HCT116 (cell line): ENCODE data around the gene NXPE4. TPM values are rescaled to one million over a fixed set of nuclear protein-coding genes. Genes with fewer than 3 reads are reported as not detected.
"Not testable (repeated sequence)": the region's sequence is repeated elsewhere in the genome, so short reads cannot be mapped to it uniquely, and the experiment has no call there.

Experiments
- ATAC-seq: fragments of 200-7000 bp; cut with Tn5 transposase; 2 replicates; pipeline ENCODE4 v1.9.1; 2020; ENCODE audit warnings: mild to moderate bottlenecking, moderate library complexity
- BruUV-seq: library from RNA; stranded (reverse); fragments of 400-500 nt; replicated peaks from 2 replicates; lab custom pipeline; 2021; lab: Mats Ljungman, UMichigan
- CTCF ChIA-PET: fragments of 300-600 bp; sonication (Branson Sonifier 250); formaldehyde crosslinking; loops from one replicate; lab custom pipeline; 2021; ENCODE audit warnings: antibody characterized with exemption; lab: Charles Lee
- POLR2A ChIA-PET: fragments of 300-600, 350-600 bp; sonication (Branson Sonifier 250); formaldehyde crosslinking; loops from one replicate; lab custom pipeline; 2021; ENCODE audit warnings: antibody characterized with exemption; lab: Charles Lee
- RAD21 ChIA-PET, 2 experiments: fragments of 300-600 bp; sonication (Branson Sonifier 250); formaldehyde crosslinking; loops; one replicate each; lab custom pipeline; 2023; ENCODE audit warnings: low total read pairs in 2 of 2; ENCODE audit not compliant: uncharacterized antibody in 2 of 2, unreplicated experiment in 2 of 2, low non-redundant PET in 1 of 2; lab: Charles Lee
- DNase-seq: peaks from one replicate; pipeline ENCODE4 v3.0.0-alpha.2; 2010; ENCODE audit warnings: low read depth, low spot score
- H2AFZ ChIP-seq: fragments of 200-600 bp; shearing (Covaris generic), sonication (generic); 2 replicates; pipeline ENCODE4 v1.6.1; 2017; ENCODE audit warnings: low read depth, mixed run types, mixed read lengths, antibody characterized with exemption, low read length; ENCODE audit not compliant: poor library complexity, severe bottlenecking
- H3K27ac ChIP-seq: 2 replicates; pipeline ENCODE4 v1.5.1; 2012; ENCODE audit warnings: low read depth, low read length
- H3K27me3 ChIP-seq: fragments of 200-600 bp; sonication (generic); 2 replicates; pipeline ENCODE4 v1.6.1; 2016; ENCODE audit warnings: mixed run types, low read length, mixed read lengths; ENCODE audit not compliant: insufficient read depth
- H3K36me3 ChIP-seq, 2 experiments: fragments of 200-500 bp in 1 of 2; fragments of 200-600 bp in 1 of 2; sonication (Bioruptor generic) in 1 of 2; sonication (generic) in 1 of 2; 2 replicates each; pipeline versions ENCODE4 v1.5.1 to v1.6.1; 2014 to 2016; ENCODE audit warnings: low read length in 2 of 2, inconsistent platforms in 1 of 2, mixed read lengths in 1 of 2, mixed run types in 1 of 2; ENCODE audit not compliant: insufficient read depth in 2 of 2, control insufficient read depth in 1 of 2
- H3K4me1 ChIP-seq, 2 experiments: fragments of 200-600 bp in 1 of 2; sonication (generic) in 1 of 2; 2 replicates each; pipeline versions ENCODE4 v1.5.1 to v1.6.1; 2012 to 2017; ENCODE audit warnings: low read length in 2 of 2, inconsistent platforms in 1 of 2, mild to moderate bottlenecking in 1 of 2, mixed read lengths in 1 of 2, mixed run types in 1 of 2, moderate library complexity in 1 of 2; ENCODE audit not compliant: insufficient read depth in 2 of 2, control insufficient read depth in 1 of 2
- H3K4me2 ChIP-seq: fragments of 200-600 bp; sonication (generic); 2 replicates; pipeline ENCODE4 v1.6.1; 2017; ENCODE audit warnings: mixed run types, low read length, mixed read lengths
- H3K4me3 ChIP-seq, 2 experiments: fragments of 200-600 bp in 1 of 2; sonication (generic) in 1 of 2; replicated peaks in 1 of 2; 2 replicates each; pipeline ENCODE4 v1.5.1; 2011 to 2016; ENCODE audit warnings: low read length in 2 of 2, control low read depth in 1 of 2, low read depth in 1 of 2, mild to moderate bottlenecking in 1 of 2, mixed read lengths in 1 of 2, mixed run types in 1 of 2
- H3K79me2 ChIP-seq: fragments of 200-600 bp; sonication (generic); 2 replicates; pipeline ENCODE4 v1.6.1; 2017; ENCODE audit warnings: mild to moderate bottlenecking, mixed run types, low read length, moderate library complexity, mixed read lengths; ENCODE audit not compliant: insufficient read depth
- H3K9ac ChIP-seq: fragments of 200-600 bp; sonication (generic); 2 replicates; pipeline ENCODE4 v1.6.1; 2016; ENCODE audit warnings: low read length, mixed read lengths
- H3K9me2 ChIP-seq: fragments of 200-600 bp; sonication (generic), shearing (Covaris generic); 2 replicates; pipeline ENCODE4 v1.6.1; 2017; ENCODE audit warnings: mixed run types, mild to moderate bottlenecking, moderate library complexity; ENCODE audit not compliant: insufficient read depth
- H3K9me3 ChIP-seq, 2 experiments: fragments of 200-500 bp in 1 of 2; fragments of 200-600 bp in 1 of 2; sonication (Bioruptor generic) in 1 of 2; sonication (generic) in 1 of 2; 2 replicates each; pipeline ENCODE4 v1.6.1; 2014 to 2017; ENCODE audit warnings: low read length in 2 of 2, mixed read lengths in 2 of 2, inconsistent platforms in 1 of 2, low read depth in 1 of 2, mild to moderate bottlenecking in 1 of 2, mixed run types in 1 of 2, moderate library complexity in 1 of 2; ENCODE audit not compliant: control insufficient read depth in 1 of 2, insufficient read depth in 1 of 2
- H4K20me1 ChIP-seq: fragments of 200-600 bp; sonication (generic), shearing (Covaris generic); 2 replicates; pipeline ENCODE4 v1.6.1; 2017; ENCODE audit warnings: mixed run types, mild to moderate bottlenecking, moderate library complexity; ENCODE audit not compliant: insufficient read depth
- ATF3 ChIP-seq: IDR thresholded peaks from 2 replicates; pipeline ENCODE4 v1.6.1; 2012
- CBX3 ChIP-seq: IDR thresholded peaks from 2 replicates; pipeline ENCODE4 v1.6.1; 2012; ENCODE audit warnings: low read depth
- CEBPB ChIP-seq: IDR thresholded peaks from 2 replicates; pipeline ENCODE4 v1.6.1; 2012; ENCODE audit warnings: low read depth
- EGR1 ChIP-seq: IDR thresholded peaks from 2 replicates; pipeline ENCODE4 v1.6.1; 2012; ENCODE audit warnings: low read depth
- ELF1 ChIP-seq: IDR thresholded peaks from 2 replicates; pipeline ENCODE4 v1.6.1; 2012; ENCODE audit warnings: low read depth, borderline replicate concordance
- EZH2 ChIP-seq: fragments of 200-600 bp; sonication (generic); IDR thresholded peaks from 2 replicates; pipeline ENCODE4 v1.6.1; 2017; ENCODE audit warnings: antibody characterized with exemption, mixed run types
- EZH2phosphoT487 ChIP-seq: fragments of 200-600 bp; IDR thresholded peaks from 2 replicates; pipeline ENCODE4 v1.6.1; 2018; ENCODE audit warnings: antibody characterized with exemption, borderline replicate concordance
- FOSL1 ChIP-seq: IDR thresholded peaks from 2 replicates; pipeline ENCODE4 v1.6.1; 2012; ENCODE audit warnings: low read depth
- JUND ChIP-seq: IDR thresholded peaks from 2 replicates; pipeline ENCODE4 v1.6.1; 2012
- MAX ChIP-seq: IDR thresholded peaks from 2 replicates; pipeline ENCODE4 v1.6.1; 2012
- POLR2A ChIP-seq: IDR thresholded peaks from 2 replicates; pipeline ENCODE4 v1.7.0; 2011; ENCODE audit warnings: borderline replicate concordance; ENCODE audit not compliant: insufficient read depth, insufficient read length; ENCODE audit errors: extremely low read depth
- POLR2AphosphoS5 ChIP-seq: IDR thresholded peaks from 2 replicates; pipeline ENCODE4 v1.6.1; 2011; ENCODE audit warnings: mild to moderate bottlenecking, low read depth, low read length, moderate library complexity
- REST ChIP-seq: IDR thresholded peaks from 2 replicates; pipeline ENCODE4 v1.6.1; 2012; ENCODE audit warnings: low read depth
- SRF ChIP-seq: IDR thresholded peaks from 2 replicates; pipeline ENCODE4 v1.6.1; 2012; ENCODE audit warnings: low read depth
- TCF7L2 ChIP-seq: IDR thresholded peaks from 2 replicates; pipeline ENCODE4 v1.7.0; 2011; ENCODE audit warnings: borderline replicate concordance, inconsistent platforms; ENCODE audit not compliant: insufficient read depth, insufficient read length; ENCODE audit errors: extremely low read depth
- YY1 ChIP-seq: IDR thresholded peaks from 2 replicates; pipeline ENCODE4 v1.6.1; 2011; ENCODE audit warnings: low read length, low read depth, moderate library complexity, mild to moderate bottlenecking; ENCODE audit not compliant: insufficient replicate concordance; ENCODE audit errors: extremely low read depth
- ZNF274 ChIP-seq: fragments of 200-500 bp; sonication (Bioruptor generic); IDR thresholded peaks from 2 replicates; pipeline ENCODE4 v1.6.1; 2014; ENCODE audit warnings: mild to moderate bottlenecking, low read depth, low read length, inconsistent platforms
- intact Hi-C: fragments of 100-400 bp; cut with micrococcal nuclease; formaldehyde crosslinking; loops from 2 replicates; pipeline ENCODE4 v1.10.0; 2022
- total RNA-seq: library from RNA; stranded (reverse); gene quantifications from one replicate; pipeline ENCODE4 v1.2.1, GENCODE V29; 2021; ENCODE audit not compliant: unreplicated experiment
- TF ChIP-seq, protein P1 (sequence below): IDR thresholded peaks from 2 replicates; pipeline ENCODE4 v1.6.1; 2011; ENCODE audit warnings: mild to moderate bottlenecking, low read length, moderate library complexity; ENCODE audit not compliant: insufficient replicate concordance; ENCODE audit errors: extremely low read depth

Gene NXPE4
- total RNA-seq, 1 experiment from 2014 or later, result not detected

GRCh38 chr11:114614127-114614720 lies 18.6 kb upstream of the NXPE4 start:
- Histone ChIP-seq H4K20me1 (no peaks in the 10 kb centered on the region), H3K36me3 (no peaks in the 10 kb centered on the region), H2AFZ (no peak overlapping the region), H3K27ac (no peak overlapping the region), H3K79me2 (no peaks in the 10 kb centered on the region), H3K9ac (no peak overlapping the region), H3K4me3 (no peak overlapping the region), H3K9me2 (no peaks in the 10 kb centered on the region), H3K4me2 (no peak overlapping the region), H3K9me3 (peaks cover 12 to 23% of the 10 kb centered on the region in 2 experiments; a peak in 2 of 4 replicates), H3K4me1 (no peaks in the 10 kb centered on the region), H3K27me3 (no peaks in the 10 kb centered on the region)
- ChIA-PET RAD21 (no interaction called here), POLR2A (no interaction called here), CTCF (no interaction called here)
- TF ChIP-seq YY1 (no peak), POLR2AphosphoS5 (no peak), POLR2A (no peak), ATF3 (no peak), CEBPB (no peak), ZNF274 (no peak), MAX (no peak), JUND (no peak), EGR1 (no peak), REST (no peak), CBX3 (no peak), EZH2 (no peak), SRF (no peak), EZH2phosphoT487 (no peak), TCF7L2 (no peak), FOSL1 (no peak), ELF1 (no peak)
- TF ChIP-seq, protein P1, sequence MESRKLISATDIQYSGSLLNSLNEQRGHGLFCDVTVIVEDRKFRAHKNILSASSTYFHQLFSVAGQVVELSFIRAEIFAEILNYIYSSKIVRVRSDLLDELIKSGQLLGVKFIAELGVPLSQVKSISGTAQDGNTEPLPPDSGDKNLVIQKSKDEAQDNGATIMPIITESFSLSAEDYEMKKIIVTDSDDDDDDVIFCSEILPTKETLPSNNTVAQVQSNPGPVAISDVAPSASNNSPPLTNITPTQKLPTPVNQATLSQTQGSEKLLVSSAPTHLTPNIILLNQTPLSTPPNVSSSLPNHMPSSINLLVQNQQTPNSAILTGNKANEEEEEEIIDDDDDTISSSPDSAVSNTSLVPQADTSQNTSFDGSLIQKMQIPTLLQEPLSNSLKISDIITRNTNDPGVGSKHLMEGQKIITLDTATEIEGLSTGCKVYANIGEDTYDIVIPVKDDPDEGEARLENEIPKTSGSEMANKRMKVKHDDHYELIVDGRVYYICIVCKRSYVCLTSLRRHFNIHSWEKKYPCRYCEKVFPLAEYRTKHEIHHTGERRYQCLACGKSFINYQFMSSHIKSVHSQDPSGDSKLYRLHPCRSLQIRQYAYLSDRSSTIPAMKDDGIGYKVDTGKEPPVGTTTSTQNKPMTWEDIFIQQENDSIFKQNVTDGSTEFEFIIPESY, result no peak
- no TSS peak for BruUV-seq
- ATAC-seq, result no peak
- intact Hi-C loops, result no loop called here
- DNase-seq, result no peak

- BruUV-seq, ATAC-seq, DNase-seq, H2AFZ ChIP-seq, H3K9me2 ChIP-seq, H3K27ac ChIP-seq, RAD21 ChIA-PET, POLR2A ChIA-PET, H3K36me3 ChIP-seq, H3K79me2 ChIP-seq, H3K4me2 ChIP-seq, H3K27me3 ChIP-seq, H3K9ac ChIP-seq, H3K4me1 ChIP-seq, intact Hi-C loops, CTCF ChIA-PET, H3K4me3 ChIP-seq, H4K20me1 ChIP-seq: not testable (repeated sequence)
- peaks cover 9 to 17% of the 10 kb centered on the region in 2 experiments; a peak in 2 of 4 replicates for H3K9me3 ChIP-seq
These were observed 17.5 kb upstream of the NXPE4 start for GRCh38 chr11:114613094-114613493.
